NCI-H2107 treated with DMSO at 0.1 percent for 48 hours (cell line): Measurements from ENCODE around the gene CYB5R4.

Experiments
- DNase-seq: peaks from one replicate; lab custom pipeline; 2025; ENCODE audit not compliant: unreplicated experiment; lab: John Stamatoyannopoulos, UW

Gene CYB5R4

GRCh38 chr6:83976871-83977270 lies 117.4 kb downstream of the CYB5R4 start:
- DNase-seq: no peak

- DNase-seq: no peak
These were observed 118.8 kb downstream of the CYB5R4 start for GRCh38 chr6:83978324-83978734.

- DNase-seq: no peak
These were observed 119.5 kb downstream of the CYB5R4 start for GRCh38 chr6:83978997-83979396.

- DNase-seq: no peak
These were observed 124.9 kb downstream of the CYB5R4 start for GRCh38 chr6:83984411-83984810.

GRCh38 chr6:83985308-83985713 lies 125.8 kb downstream of the CYB5R4 start:
- DNase-seq: no peak

GRCh38 chr6:83985715-83986114 lies 126.2 kb downstream of the CYB5R4 start:
- DNase-seq: no peak

- DNase-seq: no peak
These were observed 138.6 kb downstream of the CYB5R4 start for GRCh38 chr6:83998021-83998584.

- DNase-seq: no peak
These were observed 141.6 kb downstream of the CYB5R4 start for GRCh38 chr6:84001119-84001518.

- DNase-seq: no peak
These were observed 142.7 kb downstream of the CYB5R4 start for GRCh38 chr6:84002226-84002625.

GRCh38 chr6:84003131-84003530 lies 143.6 kb downstream of the CYB5R4 start:
- DNase-seq: no peak

GRCh38 chr6:84003654-84004053 lies 144.2 kb downstream of the CYB5R4 start:
- no peak for DNase-seq

GRCh38 chr6:84007871-84008270 lies 148.4 kb downstream of the CYB5R4 start:
- no peak for DNase-seq

GRCh38 chr6:84013354-84013753 lies 153.9 kb downstream of the CYB5R4 start:
- no peak for DNase-seq

- no peak for DNase-seq
These were observed 154.4 kb downstream of the CYB5R4 start for GRCh38 chr6:84013931-84014330.

GRCh38 chr6:84016029-84016428 lies 156.5 kb downstream of the CYB5R4 start:
- no peak for DNase-seq
